Adrenal gland (tissue), 5 donors: ENCODE results near the gene CALML6.

ENCODE experiments used
- CTCF ChIP-seq, 6 experiments: fragments of 450-650 bp in 4 of 6; fragments of 200-600 bp in 2 of 6; sonication (generic) in 1 of 6; IDR thresholded peaks; 1 replicate in 5 of 6; 2 replicates in 1 of 6; pipeline versions ENCODE4 v1.5.1 to v1.8.0; 2016 to 2021; ENCODE audit warnings: antibody characterized with exemption in 6 of 6, mild to moderate bottlenecking in 2 of 6, moderate library complexity in 1 of 6
- POLR2A ChIP-seq, 2 donors: fragments of 450-650 bp; IDR thresholded peaks; one replicate each; pipeline ENCODE4 v1.6.1; 2017; ENCODE audit warnings: antibody characterized with exemption in 2 of 2, mild to moderate bottlenecking in 2 of 2, moderate library complexity in 1 of 2
- donor health status: DM: no; HTN: no; CAD: no.

- no peak for TF ChIP-seq CTCF (IDR thresholded peaks at IDR 0.05)
- no peak for TF ChIP-seq POLR2A (IDR thresholded peaks at IDR 0.05)
Observed at GRCh38 chr1:1867164-1867563, 47.9 kb upstream of the CALML6 start.
